Upper lobe of left lung (tissue), 4 donors: ENCODE results near the gene MOCS2.

Source experiments
- POLR2AphosphoS5 ChIP-seq, 2 donors: sonication (generic); formaldehyde crosslinking; IDR thresholded peaks; one replicate each; pipeline ENCODE4 v1.5.1; 2017; ENCODE audit warnings: antibody characterized with exemption in 2 of 2
- TF ChIP-seq, protein P1 (sequence below), 6 experiments: fragments of 450-650 bp in 4 of 6; fragments of 200-600 bp in 2 of 6; sonication (generic) in 2 of 6; IDR thresholded peaks; one replicate each; pipeline ENCODE4 v1.5.1; 2016 to 2019; ENCODE audit warnings: antibody characterized with exemption in 6 of 6

DNA sequence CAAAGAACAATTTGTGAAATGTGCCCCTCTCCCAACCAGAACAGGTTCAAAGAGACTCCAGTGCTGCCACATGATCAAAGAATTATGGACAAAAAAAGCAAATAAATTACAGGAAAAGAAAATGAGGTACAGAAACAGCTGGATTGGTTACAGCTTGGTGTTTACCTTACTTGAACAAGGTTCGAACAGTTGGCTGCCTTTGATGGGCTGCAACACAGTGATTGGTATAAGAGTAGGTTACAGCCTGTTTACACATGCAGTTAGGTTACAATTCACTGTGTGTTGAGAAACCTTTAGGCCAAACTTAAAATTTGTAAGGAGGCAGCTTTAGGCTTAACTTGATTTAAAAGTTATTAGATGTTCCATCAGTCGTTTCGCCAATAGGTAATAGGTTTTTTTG lies 3.4 kb upstream of the MOCS2 start:
- TF ChIP-seq, protein P1, sequence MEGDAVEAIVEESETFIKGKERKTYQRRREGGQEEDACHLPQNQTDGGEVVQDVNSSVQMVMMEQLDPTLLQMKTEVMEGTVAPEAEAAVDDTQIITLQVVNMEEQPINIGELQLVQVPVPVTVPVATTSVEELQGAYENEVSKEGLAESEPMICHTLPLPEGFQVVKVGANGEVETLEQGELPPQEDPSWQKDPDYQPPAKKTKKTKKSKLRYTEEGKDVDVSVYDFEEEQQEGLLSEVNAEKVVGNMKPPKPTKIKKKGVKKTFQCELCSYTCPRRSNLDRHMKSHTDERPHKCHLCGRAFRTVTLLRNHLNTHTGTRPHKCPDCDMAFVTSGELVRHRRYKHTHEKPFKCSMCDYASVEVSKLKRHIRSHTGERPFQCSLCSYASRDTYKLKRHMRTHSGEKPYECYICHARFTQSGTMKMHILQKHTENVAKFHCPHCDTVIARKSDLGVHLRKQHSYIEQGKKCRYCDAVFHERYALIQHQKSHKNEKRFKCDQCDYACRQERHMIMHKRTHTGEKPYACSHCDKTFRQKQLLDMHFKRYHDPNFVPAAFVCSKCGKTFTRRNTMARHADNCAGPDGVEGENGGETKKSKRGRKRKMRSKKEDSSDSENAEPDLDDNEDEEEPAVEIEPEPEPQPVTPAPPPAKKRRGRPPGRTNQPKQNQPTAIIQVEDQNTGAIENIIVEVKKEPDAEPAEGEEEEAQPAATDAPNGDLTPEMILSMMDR (IDR thresholded peaks at IDR 0.05): no peak
- TF ChIP-seq POLR2AphosphoS5 (IDR thresholded peaks at IDR 0.05): no peak
